ENCODE measurements around the gene NAA30. TPM values are rescaled to one million over a fixed set of nuclear protein-coding genes. Genes with fewer than 3 reads are reported as not detected.

Gene NAA30
- total and polyA plus RNA-seq, 12 donors = 1.9 to 22.0 (median 15.3) TPM

- H3K4me1 ChIP-seq (replicated peaks in 1 of 2) = peaks cover 10 to 29% of the 10 kb centered on the region in 2 donors
- H3K9me3 ChIP-seq (replicated peaks in 1 of 3) = no peaks in the 10 kb centered on the region
- H3K36me3 ChIP-seq (replicated peaks in 1 of 2) = peaks cover 0 to 12% of the 10 kb centered on the region in 2 donors
- H3K27ac ChIP-seq = no peak overlapping the region
- no peak for DNase-seq
- WGBS, 4 donors = 63 to 69% (median 67%) methylated on average over 2 of the region's 2 CpGs
- H3K4me3 ChIP-seq = no peak overlapping the region
- TF ChIP-seq CTCF (IDR thresholded peaks at IDR 0.05) (no peak), POLR2A (IDR thresholded peaks at IDR 0.05) (no peak)
- intact Hi-C loops (cut with DNase I) = no loop called here
- H3K27me3 ChIP-seq = no peaks in the 10 kb centered on the region
Measured at GRCh38 chr14:57405562-57405961, 15.2 kb downstream of the NAA30 start.

DNA sequence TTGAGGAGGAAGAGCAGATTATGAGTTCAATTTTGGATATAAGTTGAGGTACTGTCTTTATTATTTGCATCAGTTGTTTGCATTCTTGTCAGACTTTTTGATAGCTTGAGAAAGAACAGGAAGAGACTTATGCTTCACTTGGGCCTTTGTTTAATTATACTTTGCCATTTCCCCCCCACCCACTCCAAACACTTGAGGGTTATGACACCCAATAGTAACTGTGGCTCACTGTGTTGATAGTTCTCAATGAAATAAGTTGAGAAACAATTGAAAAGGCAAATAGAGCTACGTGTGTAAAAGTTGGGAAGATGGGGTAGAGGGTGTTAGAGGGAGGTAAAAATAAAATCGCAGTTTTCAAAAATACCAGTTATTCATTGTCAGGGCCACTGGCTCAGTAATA is 17.7 kb downstream of the NAA30 start:
- Histone ChIP-seq H3K27ac (no peak overlapping the region), H3K4me3 (no peak overlapping the region), H3K27me3 (no peaks in the 10 kb centered on the region), H3K4me1 (replicated peaks in 1 of 2) (peaks cover 0 to 9% of the 10 kb centered on the region in 2 donors), H3K36me3 (replicated peaks in 1 of 2) (peaks cover 0 to 7% of the 10 kb centered on the region in 2 donors), H3K9me3 (replicated peaks in 1 of 3) (no peaks in the 10 kb centered on the region)
- 96 to 99% (median 97%) methylated on average over 2 of the region's 2 CpGs for WGBS, 4 donors
- DNase-seq = no peak
- intact Hi-C loops (cut with DNase I) = no loop called here
- no peak for TF ChIP-seq CTCF (IDR thresholded peaks at IDR 0.05)
- TF ChIP-seq POLR2A (IDR thresholded peaks at IDR 0.05) = no peak

DNA sequence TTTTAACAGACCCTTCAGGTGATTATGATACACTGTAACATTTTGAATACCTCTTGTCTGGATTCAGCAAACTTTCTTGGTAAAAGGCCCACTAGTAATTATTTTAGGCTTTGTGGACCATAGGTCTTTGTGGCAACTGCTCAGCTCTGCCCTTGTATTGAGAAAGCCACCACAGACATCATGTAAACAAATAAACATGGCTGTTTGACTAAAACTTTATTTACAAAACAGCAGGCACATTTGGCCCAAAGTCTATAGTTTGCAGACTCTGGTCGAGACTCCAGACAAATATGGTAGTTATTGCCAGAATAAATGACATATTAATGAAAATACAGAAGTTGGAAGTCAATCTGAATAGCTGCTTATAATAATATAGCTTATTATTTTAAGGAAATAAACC is 18.2 kb downstream of the NAA30 start:
- 75 to 88% (median 82%) methylated on average over 1 of the region's 1 CpG for WGBS, 4 donors
- no peak for TF ChIP-seq CTCF (IDR thresholded peaks at IDR 0.05)
- TF ChIP-seq POLR2A (IDR thresholded peaks at IDR 0.05) = no peak
- no peaks in the 10 kb centered on the region for H3K27me3 ChIP-seq
- H3K9me3 ChIP-seq (replicated peaks in 1 of 3) = no peaks in the 10 kb centered on the region
- H3K36me3 ChIP-seq (replicated peaks in 1 of 2) = peaks cover 0 to 7% of the 10 kb centered on the region in 2 donors
- DNase-seq = no peak
- no peak overlapping the region for H3K27ac ChIP-seq
- intact Hi-C loops (cut with DNase I) = no loop called here
- no peak overlapping the region for H3K4me3 ChIP-seq
- peaks cover 0 to 9% of the 10 kb centered on the region in 2 donors for H3K4me1 ChIP-seq (replicated peaks in 1 of 2)

- Histone ChIP-seq H3K4me3 (no peak overlapping the region), H3K27me3 (no peaks in the 10 kb centered on the region), H3K36me3 (replicated peaks in 1 of 2) (peaks cover 0 to 7% of the 10 kb centered on the region in 2 donors), H3K27ac (no peak overlapping the region), H3K9me3 (replicated peaks in 1 of 3) (no peaks in the 10 kb centered on the region), H3K4me1 (replicated peaks in 1 of 2) (no peaks in the 10 kb centered on the region)
- DNase-seq = no peak
- intact Hi-C loops (cut with DNase I) = no loop called here
- WGBS, 4 donors = 48 to 77% (median 59%) methylated on average over 2 of the region's 2 CpGs
- TF ChIP-seq POLR2A (IDR thresholded peaks at IDR 0.05) = no peak
Measured at GRCh38 chr14:57412341-57412740, 22.0 kb downstream of the NAA30 start.

DNA sequence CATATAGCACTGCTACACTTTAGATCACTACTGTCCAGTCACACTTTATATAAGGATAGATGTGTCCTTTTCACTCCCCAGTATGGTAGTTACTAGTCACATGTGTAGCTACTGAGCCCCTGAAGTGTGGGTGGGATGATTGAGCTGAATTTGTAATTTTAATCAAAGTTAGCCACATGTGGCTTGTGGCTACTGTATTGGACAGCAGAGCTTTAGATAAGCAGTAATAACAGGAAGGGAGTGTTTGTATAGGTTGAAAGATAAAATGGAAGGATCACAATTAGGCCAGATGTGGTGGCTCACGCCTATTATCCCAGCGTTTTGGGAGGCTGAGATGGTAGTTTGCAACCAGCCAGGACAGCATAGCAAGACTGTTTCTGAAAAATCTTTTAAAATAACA is 23.5 kb downstream of the NAA30 start:
- Histone ChIP-seq H3K27ac (no peak overlapping the region), H3K4me3 (no peak overlapping the region), H3K9me3 (replicated peaks in 1 of 3) (no peaks in the 10 kb centered on the region), H3K27me3 (no peaks in the 10 kb centered on the region), H3K4me1 (replicated peaks in 1 of 2) (no peaks in the 10 kb centered on the region), H3K36me3 (replicated peaks in 1 of 2) (peaks cover 0 to 7% of the 10 kb centered on the region in 2 donors)
- 85 to 92% (median 89%) methylated on average over 2 of the region's 2 CpGs for WGBS, 4 donors
- no peak for DNase-seq
- no peak for TF ChIP-seq POLR2A (IDR thresholded peaks at IDR 0.05)
- no peak for TF ChIP-seq CTCF (IDR thresholded peaks at IDR 0.05)
- intact Hi-C loops (cut with DNase I) = no loop called here

Measured in adrenal gland (tissue), 12 donors.